Body of pancreas (tissue), 4 donors: ENCODE measurements around the gene SPRN. TPM values are rescaled to one million over a fixed set of nuclear protein-coding genes. Genes with fewer than 3 reads are reported as not detected.

Source experiments
- ATAC-seq: fragments of 150-250 bp; one replicate; pipeline ENCODE4 v1.9.1; 2016
- DNase-seq, 4 donors: peaks; one replicate each; pipeline ENCODE4 v3.0.0-alpha.2; 2019
- H3K27ac ChIP-seq, 4 donors: fragments of 200-600 bp; sonication (generic); 1 replicate in 3 of 4; 2 replicates in 1 of 4; pipeline versions ENCODE4 v1.5.1 to v1.6.1; 2016 to 2019; ENCODE audit warnings: mild to moderate bottlenecking in 1 of 4, mixed read lengths in 1 of 4, moderate library complexity in 1 of 4
- H3K27me3 ChIP-seq, 2 donors: fragments of 200-600 bp; sonication (generic); one replicate each; pipeline ENCODE4 v1.6.0; 2016; ENCODE audit warnings: mild to moderate bottlenecking in 1 of 2
- H3K36me3 ChIP-seq, 2 donors: fragments of 200-600 bp; sonication (generic); replicated peaks in 1 of 2; 2 replicates each; pipeline ENCODE4 v1.5.1; 2016; ENCODE audit warnings: low read depth in 2 of 2; ENCODE audit not compliant: insufficient read depth in 1 of 2
- H3K4me1 ChIP-seq: fragments of 200-600 bp; sonication (generic); one replicate; pipeline ENCODE4 v1.6.0; 2016
- H3K4me3 ChIP-seq, 2 donors: fragments of 200-600 bp; sonication (generic); 1 replicate in 1 of 2; 2 replicates in 1 of 2; pipeline ENCODE4 v1.5.1; 2016 to 2019
- H3K9me3 ChIP-seq, 3 donors: fragments of 200-600 bp; sonication (generic); 1 replicate in 2 of 3; 2 replicates in 1 of 3; pipeline ENCODE4 v1.5.1; 2016
- CTCF ChIP-seq, 7 experiments: fragments of 450-650 bp in 4 of 7; fragments of 200-600 bp in 3 of 7; sonication (generic) in 3 of 7; IDR thresholded peaks; one replicate each; pipeline ENCODE4 v1.5.1; 2016 to 2019; ENCODE audit warnings: antibody characterized with exemption in 7 of 7
- POLR2A ChIP-seq, 3 donors: fragments of 450-650 bp; IDR thresholded peaks; one replicate each; pipeline ENCODE4 v1.6.1; 2016; ENCODE audit warnings: antibody characterized with exemption in 3 of 3, mild to moderate bottlenecking in 2 of 3
- WGBS, 2 donors: methylation state at CpG; one replicate each; pipeline ENCODE4 v1.1.5; 2017; 5-methylcytosine and 5-hydroxymethylcytosine counted together
- intact Hi-C: fragments of 100-400 bp; cut with DNase I; formaldehyde crosslinking; loops from one replicate; pipeline ENCODE4 v1.15.1; 2023
- total RNA-seq, 2 donors: library from RNA; depleted of rRNA; stranded (reverse); fragments of >200 nt; gene quantifications; one replicate each; pipeline ENCODE4 v1.1.0, GENCODE V29; 2016

SPRN gene
- total RNA-seq, 2 donors from 2014 or later = not detected

GRCh38 chr10:133467286-133467911 lies 43.0 kb upstream of the SPRN start:
- DNase-seq = no peak

GRCh38 chr10:133466683-133467275 lies 42.4 kb upstream of the SPRN start:
- Histone ChIP-seq H3K4me3 (no peak overlapping the region), H3K4me1 (no peaks in the 10 kb centered on the region), H3K36me3 (no peaks in the 10 kb centered on the region), H3K27me3 (no peaks in the 10 kb centered on the region), H3K9me3 (no peaks in the 10 kb centered on the region), H3K27ac (no peak overlapping the region)
- intact Hi-C loops = no loop called here
- WGBS, 2 donors = 95 to 97% methylated on average over 5 to 7 of the region's 7 CpGs
- no peak for ATAC-seq
- no peak for DNase-seq
- TF ChIP-seq POLR2A (IDR thresholded peaks at IDR 0.05) (no peak), CTCF (IDR thresholded peaks at IDR 0.05) (no peak)

More at GRCh38 chr10:133467286-133467911, 43.0 kb upstream of the SPRN start:
- intact Hi-C loops = no loop called here
- no peaks in the 10 kb centered on the region for H3K4me1 ChIP-seq
- no peaks in the 10 kb centered on the region for H3K27me3 ChIP-seq
- H3K36me3 ChIP-seq = no peaks in the 10 kb centered on the region
- H3K27ac ChIP-seq = no peak overlapping the region
- no peak for ATAC-seq
- no peak for TF ChIP-seq CTCF (IDR thresholded peaks at IDR 0.05)
- no peak for TF ChIP-seq POLR2A (IDR thresholded peaks at IDR 0.05)
- no peak overlapping the region for H3K4me3 ChIP-seq
- 89 to 90% methylated on average over 15 to 17 of the region's 17 CpGs for WGBS, 2 donors
- no peaks in the 10 kb centered on the region for H3K9me3 ChIP-seq

- ATAC-seq = no peak
- H3K4me3 ChIP-seq = no peak overlapping the region
- DNase-seq = no peak
- TF ChIP-seq CTCF (IDR thresholded peaks at IDR 0.05) (no peak), POLR2A (IDR thresholded peaks at IDR 0.05) (no peak)
- H3K4me1 ChIP-seq = no peaks in the 10 kb centered on the region
- 94% methylated on average over 4 to 7 of the region's 7 CpGs for WGBS, 2 donors
- intact Hi-C loops = no loop called here
- H3K36me3 ChIP-seq = no peaks in the 10 kb centered on the region
- H3K9me3 ChIP-seq = no peaks in the 10 kb centered on the region
- no peaks in the 10 kb centered on the region for H3K27me3 ChIP-seq
- no peak overlapping the region for H3K27ac ChIP-seq
These were observed 41.6 kb upstream of the SPRN start for GRCh38 chr10:133465950-133466474.

- no peak overlapping the region for H3K4me3 ChIP-seq
- no peak for ATAC-seq
- no peaks in the 10 kb centered on the region for H3K4me1 ChIP-seq
- TF ChIP-seq POLR2A (IDR thresholded peaks at IDR 0.05) (no peak), CTCF (IDR thresholded peaks at IDR 0.05) (no peak)
- no peaks in the 10 kb centered on the region for H3K27me3 ChIP-seq
- no peaks in the 10 kb centered on the region for H3K9me3 ChIP-seq
- no peak for DNase-seq
- intact Hi-C loops = no loop called here
- H3K36me3 ChIP-seq = no peaks in the 10 kb centered on the region
- 43 to 71% methylated on average over 27 to 52 of the region's 55 CpGs for WGBS, 2 donors
- H3K27ac ChIP-seq = no peak overlapping the region
These were observed 40.9 kb upstream of the SPRN start for GRCh38 chr10:133465191-133465949.
